Ascending aorta (tissue), 2 donors: Measurements from ENCODE around the gene MUC6. TPM values are rescaled to one million over a fixed set of nuclear protein-coding genes. Genes with fewer than 3 reads are reported as not detected.
"Not testable (repeated sequence)": the region's sequence is repeated elsewhere in the genome, so short reads cannot be mapped to it uniquely, and the experiment has no call there.

Experiments used
- DNase-seq, 2 donors: peaks; one replicate each; pipeline ENCODE4 v3.0.0-alpha.2; 2019; ENCODE audit warnings: low spot score in 2 of 2
- H3K27ac ChIP-seq, 2 donors: fragments of 200-600 bp; sonication (generic); one replicate each; pipeline ENCODE4 v1.5.1; 2016 to 2017; ENCODE audit warnings: mild to moderate bottlenecking in 1 of 2
- H3K27me3 ChIP-seq: fragments of 200-600 bp; sonication (generic); one replicate; pipeline ENCODE4 v1.5.1; 2017
- H3K36me3 ChIP-seq, 2 donors: fragments of 200-600 bp; sonication (generic); one replicate each; pipeline ENCODE4 v1.5.1; 2016
- H3K4me1 ChIP-seq, 2 donors: fragments of 200-600 bp; sonication (generic); one replicate each; pipeline ENCODE4 v1.5.1; 2016 to 2017; ENCODE audit warnings: mild to moderate bottlenecking in 1 of 2
- H3K4me3 ChIP-seq, 2 donors: fragments of 200-600 bp; sonication (generic); one replicate each; pipeline ENCODE4 v1.5.1; 2016 to 2017; ENCODE audit warnings: mild to moderate bottlenecking in 1 of 2
- H3K9me3 ChIP-seq, 2 donors: fragments of 200-600 bp; sonication (generic); one replicate each; pipeline ENCODE4 v1.5.1; 2016
- CTCF ChIP-seq, 3 experiments: fragments of 200-600 bp in 2 of 3; fragments of 450-650 bp in 1 of 3; sonication (generic) in 2 of 3; IDR thresholded peaks; one replicate each; pipeline ENCODE4 v1.5.1; 2016 to 2019; ENCODE audit warnings: antibody characterized with exemption in 3 of 3, mild to moderate bottlenecking in 1 of 3, moderate library complexity in 1 of 3
- intact Hi-C: fragments of 100-400 bp; cut with DNase I; formaldehyde crosslinking; loops from one replicate; pipeline ENCODE4 v1.15.1; 2023
- total RNA-seq: library from RNA; depleted of rRNA; stranded (reverse); fragments of >200 nt; gene quantifications from one replicate; pipeline ENCODE4 v1.1.0, GENCODE V29; 2016

Gene MUC6
- total RNA-seq, 1 donor from 2014 or later = not detected

- H3K27ac ChIP-seq = no peak overlapping the region
- peaks cover 0 to 4% of the 10 kb centered on the region in 2 donors for H3K4me1 ChIP-seq
- no peak for DNase-seq
- H3K36me3 ChIP-seq = peaks cover 58 to 65% of the 10 kb centered on the region in 2 donors
- no peak for TF ChIP-seq CTCF (IDR thresholded peaks at IDR 0.05)
- intact Hi-C loops = no loop called here
- H3K27me3 ChIP-seq = no peaks in the 10 kb centered on the region
- H3K4me3 ChIP-seq = no peak overlapping the region
- H3K9me3 ChIP-seq = no peaks in the 10 kb centered on the region
Measured at GRCh38 chr11:975827-976226, 60.7 kb downstream of the MUC6 start.

GRCh38 chr11:975376-975775 is 61.1 kb downstream of the MUC6 start:
- H3K27ac ChIP-seq, H3K4me1 ChIP-seq, H3K9me3 ChIP-seq, intact Hi-C loops, DNase-seq, H3K4me3 ChIP-seq, H3K27me3 ChIP-seq: not testable (repeated sequence)
- peaks cover 63 to 68% of the 10 kb centered on the region in 2 donors for H3K36me3 ChIP-seq

- intact Hi-C loops = no loop called here
- Histone ChIP-seq H3K36me3 (peaks cover 65 to 73% of the 10 kb centered on the region in 2 donors), H3K27me3 (no peaks in the 10 kb centered on the region), H3K27ac (no peak overlapping the region), H3K4me1 (no peaks in the 10 kb centered on the region), H3K9me3 (no peaks in the 10 kb centered on the region), H3K4me3 (no peak overlapping the region)
- no peak for TF ChIP-seq CTCF (IDR thresholded peaks at IDR 0.05)
- DNase-seq = no peak
Measured at GRCh38 chr11:973237-973636, 63.3 kb downstream of the MUC6 start.

- TF ChIP-seq CTCF (IDR thresholded peaks at IDR 0.05) = no peak
- no peaks in the 10 kb centered on the region for H3K4me1 ChIP-seq
- no peak overlapping the region for H3K27ac ChIP-seq
- H3K27me3 ChIP-seq = no peaks in the 10 kb centered on the region
- no peaks in the 10 kb centered on the region for H3K9me3 ChIP-seq
- intact Hi-C loops = no loop called here
- no peak overlapping the region for H3K4me3 ChIP-seq
- H3K36me3 ChIP-seq = peaks cover 64 to 71% of the 10 kb centered on the region in 2 donors
- DNase-seq = no peak
Measured at GRCh38 chr11:972523-973211, 63.9 kb downstream of the MUC6 start.

- Histone ChIP-seq H3K9me3 (no peaks in the 10 kb centered on the region), H3K36me3 (peaks cover 58 to 63% of the 10 kb centered on the region in 2 donors), H3K4me3 (no peak overlapping the region), H3K27ac (no peak overlapping the region), H3K27me3 (no peaks in the 10 kb centered on the region), H3K4me1 (no peaks in the 10 kb centered on the region)
- TF ChIP-seq CTCF (IDR thresholded peaks at IDR 0.05) = no peak
- no peak for DNase-seq
- intact Hi-C loops = no loop called here
Measured at GRCh38 chr11:971731-972365, 64.7 kb downstream of the MUC6 start.

- Histone ChIP-seq H3K27me3 (no peaks in the 10 kb centered on the region), H3K36me3 (peaks cover 56 to 58% of the 10 kb centered on the region in 2 donors), H3K9me3 (no peaks in the 10 kb centered on the region), H3K27ac (no peak overlapping the region), H3K4me1 (no peaks in the 10 kb centered on the region), H3K4me3 (no peak overlapping the region)
- DNase-seq = no peak
- TF ChIP-seq CTCF (IDR thresholded peaks at IDR 0.05) = no peak
- intact Hi-C loops = no loop called here
Measured at GRCh38 chr11:971092-971690, 65.3 kb downstream of the MUC6 start.
